ENCODE data around the gene MAPK12. TPM values are rescaled to one million over a fixed set of nuclear protein-coding genes. Genes with fewer than 3 reads are reported as not detected.

Gene MAPK12
- total RNA-seq, 1 experiment from 2014 or later: 33.3 TPM

DNA sequence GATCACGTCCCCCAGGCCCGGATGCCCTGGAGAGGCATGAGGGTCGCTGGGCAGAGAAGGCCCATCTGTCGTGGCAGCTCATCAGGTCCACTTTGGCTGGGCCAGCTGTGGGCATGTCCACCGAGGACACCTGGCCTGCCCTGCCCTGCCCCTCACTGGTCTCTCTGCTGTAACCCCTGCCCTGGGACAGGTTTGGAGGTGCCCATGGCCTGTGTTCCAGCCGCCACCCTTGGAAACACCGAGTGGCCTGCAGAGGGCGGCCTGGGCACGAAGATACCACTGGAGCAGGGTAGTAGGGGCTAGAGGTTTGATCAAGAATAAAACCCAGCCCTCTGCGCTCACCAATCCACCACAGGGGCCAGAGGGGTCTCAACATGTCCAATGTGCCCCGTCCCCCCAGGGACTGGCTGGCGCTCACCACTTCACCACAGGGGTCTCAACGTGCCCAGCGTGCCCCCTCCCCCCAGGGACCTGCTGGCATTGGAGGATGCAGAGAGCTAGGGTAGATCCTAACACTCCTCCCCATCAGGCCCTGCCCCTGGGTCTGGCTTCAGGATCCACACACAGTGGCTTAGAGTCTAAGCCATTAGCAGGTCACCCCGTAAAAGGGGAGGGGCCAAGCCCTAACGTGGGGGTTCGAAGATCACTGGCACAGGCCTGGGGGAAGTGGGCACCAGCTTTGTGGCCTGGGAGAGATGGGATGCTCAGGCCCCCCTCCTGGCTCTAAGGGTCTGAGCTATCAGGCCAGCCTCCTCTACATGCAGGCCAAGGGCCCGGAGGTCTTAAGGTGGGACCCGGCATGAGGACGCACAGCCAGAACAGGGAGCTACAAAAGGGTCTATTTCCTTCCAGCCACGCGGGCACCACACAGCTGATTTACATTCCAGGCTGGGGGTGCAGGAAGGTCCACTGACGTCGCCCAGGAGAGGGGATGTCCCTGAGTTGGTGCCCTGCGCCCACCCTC lies 9.1 kb downstream of the MAPK12 start:
- peak; percentile 58 for DNase-seq (ENCODE audit: low spot score)

GRCh38 chr22:50251477-50252081 lies 9.9 kb downstream of the MAPK12 start:
- no peak for DNase-seq (ENCODE audit: low spot score)

- DNase-seq (ENCODE audit: low spot score): peak; percentile 57
Measured at GRCh38 chr22:50250555-50251476, 10.7 kb downstream of the MAPK12 start, which contains the start of gene HDAC10. HDAC10 (minus strand) TSS chr22:50251265; CDS start chr22:50251032, 233 bp downstream.

DNA sequence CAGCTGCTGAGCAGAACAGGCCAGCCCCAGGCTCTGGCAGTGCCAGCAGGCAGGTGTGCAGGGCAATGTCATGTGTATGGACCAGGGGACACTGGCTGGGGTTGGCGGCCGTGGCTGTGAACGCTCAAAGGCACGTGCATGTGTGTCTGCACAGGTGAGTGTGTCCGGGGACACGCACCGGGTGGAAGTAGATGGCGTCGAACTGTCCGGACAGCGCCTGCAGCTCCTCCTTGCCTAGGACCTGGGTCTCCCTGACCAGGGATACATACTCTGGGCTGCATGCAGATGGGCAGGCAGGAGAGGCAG lies 11.3 kb downstream of the MAPK12 start:
- DNase-seq (ENCODE audit: low spot score): no peak

- DNase-seq (ENCODE audit: low spot score): no peak
Measured at GRCh38 chr22:50249341-50250248, 11.9 kb downstream of the MAPK12 start.

DNA sequence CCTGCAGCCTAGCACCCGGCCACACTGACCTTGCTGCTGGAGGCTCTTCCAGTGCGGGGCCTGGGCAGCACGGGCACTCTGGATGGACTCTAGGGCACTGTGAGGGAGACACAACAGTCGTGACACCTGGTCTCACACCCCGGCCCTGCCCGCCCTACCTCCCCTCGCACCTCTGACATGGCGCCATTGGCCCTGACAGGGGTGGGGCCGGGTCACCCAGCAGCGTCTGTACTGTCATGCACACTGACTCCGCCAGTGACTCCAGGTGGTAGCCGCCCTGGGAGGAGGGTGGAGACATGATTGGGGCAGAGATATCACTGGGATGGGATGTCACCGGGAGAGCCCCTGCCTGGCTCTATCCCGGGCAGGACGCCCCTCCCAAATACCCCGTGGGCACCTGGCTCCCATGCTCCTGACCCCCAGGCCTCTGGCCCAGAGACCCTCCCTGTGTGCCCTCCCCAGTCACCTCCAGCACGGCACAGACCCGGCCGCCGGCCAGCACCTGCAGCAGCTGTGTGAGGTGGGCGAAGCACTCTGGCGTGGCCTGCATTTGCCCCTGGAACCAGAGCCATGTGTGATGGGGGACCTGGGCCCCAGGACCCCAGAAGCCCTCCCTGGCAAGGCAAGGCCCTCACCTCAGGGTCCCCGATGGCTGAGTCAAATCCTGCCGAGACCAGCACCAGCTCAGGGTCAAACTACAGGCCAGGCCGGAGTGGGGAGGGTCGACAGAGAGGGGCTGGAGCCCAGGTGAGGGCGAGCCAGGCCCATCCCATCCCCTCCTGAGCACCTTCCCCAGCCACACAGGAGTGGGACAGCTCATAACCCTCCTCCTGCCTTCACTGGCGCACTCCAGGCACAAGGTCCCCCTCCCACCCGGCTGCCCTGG lies 13.0 kb downstream of the MAPK12 start:
- no peak for DNase-seq (ENCODE audit: low spot score)

DNA sequence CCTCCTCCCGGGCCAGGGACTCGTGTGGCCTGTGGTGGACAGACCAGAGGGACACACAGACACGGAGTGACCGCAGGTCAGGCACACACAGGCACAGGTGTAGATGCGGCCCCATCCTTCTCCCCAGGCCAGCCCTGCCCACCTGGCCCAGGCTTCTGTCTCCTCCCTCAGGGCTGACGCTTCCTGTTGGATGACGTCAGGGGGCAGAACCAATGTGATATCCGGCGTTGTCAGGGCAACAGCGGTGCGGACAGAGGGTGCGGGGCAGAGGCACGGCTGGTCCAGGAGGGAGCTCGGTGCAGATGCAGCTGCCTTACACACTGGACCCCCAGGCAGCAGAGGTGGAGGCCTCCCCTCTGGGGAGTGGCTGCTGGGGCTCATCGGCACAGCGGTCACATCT lies 13.7 kb downstream of the MAPK12 start:
- DNase-seq (ENCODE audit: low spot score): no peak

DNA sequence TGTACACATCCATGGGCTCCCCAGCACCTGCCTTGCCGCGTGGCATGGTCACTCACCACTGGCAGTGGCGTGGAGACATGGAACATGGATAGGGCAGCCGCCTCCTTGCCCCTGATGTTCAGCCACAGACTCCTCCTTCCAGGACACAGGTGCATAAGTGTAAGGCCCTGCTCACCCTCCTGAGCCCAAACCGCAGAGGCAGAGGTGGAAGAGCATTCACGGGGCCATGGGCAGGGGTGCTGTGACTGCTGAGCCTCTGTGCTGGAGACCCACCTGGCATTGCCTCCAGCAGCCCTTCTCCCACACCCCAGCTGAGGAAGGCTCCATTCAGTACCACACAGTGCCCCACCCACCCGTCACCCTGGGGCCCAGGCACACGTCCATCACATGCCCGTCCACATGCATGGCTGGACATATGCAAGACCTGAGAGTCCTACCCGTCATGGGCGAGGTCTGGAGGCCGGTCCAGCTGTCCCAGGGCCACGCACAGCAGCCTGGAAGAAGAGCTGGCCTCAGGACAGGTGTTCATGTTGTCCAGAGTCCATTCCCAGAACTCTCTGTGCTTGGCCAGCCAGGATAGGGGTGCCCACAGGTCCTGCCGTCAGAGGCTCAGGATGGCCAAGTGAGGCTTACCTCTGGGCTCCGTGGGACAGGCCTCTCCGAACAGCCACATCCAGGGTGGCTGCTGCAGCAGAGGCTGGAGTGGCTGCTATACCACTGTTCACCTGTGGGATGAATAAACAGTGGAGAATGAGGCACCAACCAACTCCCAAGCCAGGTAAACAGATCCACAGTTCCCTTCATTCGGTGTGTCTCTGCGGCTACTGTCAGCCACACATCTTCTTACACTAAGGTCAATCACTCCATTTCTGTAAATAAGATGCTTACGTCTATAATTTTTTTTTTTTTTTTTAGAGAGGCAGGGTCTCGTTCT lies 15.0 kb downstream of the MAPK12 start:
- no peak for DNase-seq (ENCODE audit: low spot score)

DNA sequence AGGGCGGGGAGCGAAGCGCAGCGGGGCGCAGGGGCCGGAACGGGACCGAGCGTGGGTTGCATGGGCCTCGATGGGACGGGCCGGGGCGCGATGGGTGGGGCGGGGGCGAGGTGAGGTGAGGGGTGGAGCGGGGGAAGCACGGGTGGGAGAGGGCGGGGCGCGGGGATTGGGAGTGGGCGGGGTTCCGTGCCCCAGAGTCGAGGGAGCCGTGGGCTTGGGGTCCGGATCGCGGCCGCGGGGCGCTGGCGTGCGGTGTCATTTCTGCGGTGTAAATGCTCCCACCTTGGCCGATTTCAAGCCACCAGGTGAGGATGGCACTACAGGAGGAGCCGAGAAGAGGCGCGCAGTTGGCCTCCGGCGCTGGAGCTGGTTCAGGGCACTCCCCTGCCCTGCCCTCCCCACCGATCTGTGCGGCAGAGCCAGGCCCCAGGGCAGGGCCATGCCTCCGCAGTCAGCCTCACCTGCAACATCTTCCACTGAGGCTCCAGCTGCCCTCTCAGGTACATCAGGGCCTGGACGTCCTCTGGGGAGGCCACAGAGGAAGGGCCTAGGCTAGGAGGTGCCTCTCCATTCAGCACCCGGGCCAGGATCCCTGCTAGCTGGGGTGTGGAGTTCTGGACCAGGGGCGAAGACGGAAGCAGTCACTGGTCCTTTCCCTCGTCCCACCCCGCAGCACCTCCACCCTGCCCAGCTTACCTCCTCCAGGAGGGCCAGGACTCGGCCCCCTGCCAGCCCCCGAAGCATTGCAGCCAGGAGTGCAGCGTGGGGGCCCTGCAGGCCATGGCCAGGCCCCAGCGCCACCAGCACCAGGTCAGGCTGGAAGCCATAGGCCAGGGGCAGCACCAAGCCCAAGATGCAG lies 16.0 kb downstream of the MAPK12 start:
- DNase-seq (ENCODE audit: low spot score): no peak

DNA sequence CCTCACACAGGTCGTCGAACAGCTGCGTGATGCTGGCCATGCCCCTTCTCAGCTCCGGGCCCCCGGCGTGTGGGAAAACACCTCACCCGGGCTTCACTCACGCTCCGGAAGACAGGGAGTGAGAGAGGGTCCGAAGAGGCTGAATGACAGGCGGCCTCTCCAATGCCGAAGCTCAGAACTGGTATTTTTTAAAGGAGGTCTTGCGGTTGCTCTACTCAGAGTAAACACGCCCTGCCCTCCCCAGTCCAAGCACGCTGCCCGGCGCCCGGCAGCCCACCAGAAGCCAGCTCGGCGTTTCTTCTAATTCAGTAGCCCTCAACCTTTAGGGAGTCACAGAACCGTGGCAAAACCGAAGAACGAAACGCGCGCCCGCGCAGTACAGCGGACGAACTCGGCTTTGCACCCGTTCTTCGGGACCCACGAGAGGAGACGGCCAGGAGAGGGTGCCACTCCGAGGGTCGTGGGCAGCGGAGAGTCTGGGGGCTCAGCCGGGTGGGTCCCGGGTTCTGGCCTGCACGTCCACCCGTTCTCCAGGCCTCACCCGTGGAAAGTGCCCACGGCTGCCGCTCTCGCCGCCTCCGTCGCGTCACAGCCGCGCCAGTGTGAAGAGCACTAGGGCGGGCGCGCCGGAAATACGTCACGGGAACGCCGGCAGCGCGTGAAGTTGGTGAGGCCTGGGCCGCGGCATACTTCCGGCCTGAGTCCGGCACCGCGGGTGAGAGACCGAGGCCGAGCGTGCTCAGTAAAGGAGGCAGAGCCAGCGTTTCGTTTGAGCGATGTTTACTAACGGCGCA lies 16.9 kb downstream of the MAPK12 start, which contains the start of gene TUBGCP6:
Gene TUBGCP6, minus strand, starts transcription at position 604 of the 794 bp plus-strand sequence. Its CDS starts 564 bp downstream, at position 40.
- DNase-seq (ENCODE audit: low spot score): peak; percentile 90

DNA sequence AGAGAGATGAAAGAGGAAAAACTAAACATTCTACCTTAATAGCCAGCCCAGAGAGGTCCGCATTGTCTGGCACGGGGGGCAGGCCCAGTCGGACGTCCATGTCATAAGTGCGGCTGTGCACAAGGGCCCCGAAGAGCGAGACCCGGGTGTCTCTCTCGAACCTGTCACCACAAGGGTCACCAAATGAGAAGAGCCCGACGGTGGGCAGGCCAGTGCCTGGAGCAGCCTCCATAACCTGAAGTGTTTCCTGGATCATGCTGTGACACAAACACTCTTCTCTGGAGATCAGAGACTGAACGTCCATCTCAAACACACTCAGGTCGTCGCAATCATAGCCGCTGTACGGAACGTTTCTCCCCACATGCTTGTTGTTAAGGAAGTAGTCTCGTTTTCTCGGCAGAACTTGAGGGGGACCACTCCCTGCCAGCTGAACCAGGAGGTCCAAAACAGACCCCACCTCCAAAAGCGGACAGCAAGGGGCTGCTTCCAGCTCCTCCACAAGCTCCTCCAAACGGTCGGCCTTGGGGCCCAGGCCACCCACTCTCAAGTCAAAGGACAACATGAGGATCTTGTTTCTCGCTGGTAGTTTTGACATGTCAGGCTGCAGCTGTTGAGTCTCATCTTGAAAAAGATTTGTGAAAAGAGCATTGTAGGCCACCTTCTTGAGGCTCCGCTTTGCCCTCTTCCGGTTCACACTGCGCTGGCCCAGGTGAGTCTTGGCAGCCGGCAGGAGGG lies 17.6 kb downstream of the MAPK12 start:
- no peak for DNase-seq (ENCODE audit: low spot score)

GRCh38 chr22:50242406-50242949 lies 19.0 kb downstream of the MAPK12 start:
- DNase-seq (ENCODE audit: low spot score): no peak

- no peak for DNase-seq (ENCODE audit: low spot score)
Measured at GRCh38 chr22:50238755-50239154, 22.7 kb downstream of the MAPK12 start.

DNA sequence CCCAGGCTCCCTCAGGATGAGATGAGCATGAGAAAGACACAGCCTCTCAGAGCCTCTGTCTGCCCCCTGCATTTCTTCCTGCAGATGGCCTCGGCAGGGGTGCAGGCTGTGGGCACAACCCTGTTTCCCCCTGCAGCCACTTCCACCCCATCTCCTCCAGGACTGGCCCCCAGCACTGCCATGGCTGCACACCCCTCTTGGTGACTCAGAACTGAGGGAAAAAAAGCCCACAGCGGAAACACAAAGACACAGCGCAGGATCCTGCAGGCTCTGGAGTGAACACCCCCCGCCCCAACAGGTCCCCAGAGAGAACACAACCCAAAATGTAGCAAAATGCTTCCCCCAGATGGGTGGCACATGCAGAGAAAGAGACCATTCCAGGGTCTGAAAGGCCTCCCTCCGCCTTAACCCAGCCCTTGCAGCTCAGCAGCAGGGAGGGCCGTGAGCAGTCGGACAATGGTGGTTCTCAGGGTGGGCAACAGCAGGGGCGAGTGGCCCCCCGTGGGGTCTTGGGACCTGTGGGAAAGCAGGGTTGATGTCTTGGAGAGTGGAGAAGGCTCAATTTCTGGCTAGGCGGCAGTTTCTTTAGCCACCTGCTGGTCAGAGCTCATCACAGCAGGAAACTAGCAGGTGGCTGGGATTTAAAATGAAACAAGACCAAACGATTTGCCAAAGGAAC lies 24.6 kb downstream of the MAPK12 start:
- no peak for DNase-seq (ENCODE audit: low spot score)

DNA sequence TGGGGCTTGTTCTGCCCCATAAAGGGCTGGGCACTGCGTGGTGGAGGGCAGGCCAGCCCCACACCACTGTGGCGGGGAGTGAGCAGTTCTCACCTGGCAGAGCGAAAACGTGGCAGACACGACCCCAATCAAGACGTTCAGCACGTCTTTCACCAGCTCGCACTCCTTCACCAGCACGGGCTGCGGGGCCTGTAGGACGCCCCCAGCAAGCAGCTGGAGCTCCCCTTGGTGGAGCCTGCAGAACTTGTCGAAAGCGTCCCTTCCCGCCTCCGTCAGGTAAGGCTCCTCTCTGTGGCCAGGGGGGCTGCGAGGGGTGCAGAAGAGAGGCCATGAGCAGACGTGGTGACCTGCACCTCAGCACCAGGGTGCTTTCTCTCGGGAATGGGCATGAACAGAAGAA lies 28.3 kb downstream of the MAPK12 start:
- DNase-seq (ENCODE audit: low spot score): no peak

Data from H4 (cell line).